ENCODE data around the gene DNAH3. TPM values are rescaled to one million over a fixed set of nuclear protein-coding genes. Genes with fewer than 3 reads are reported as not detected.

The DNAH3 gene
- total RNA-seq, 1 donor = not detected

DNA sequence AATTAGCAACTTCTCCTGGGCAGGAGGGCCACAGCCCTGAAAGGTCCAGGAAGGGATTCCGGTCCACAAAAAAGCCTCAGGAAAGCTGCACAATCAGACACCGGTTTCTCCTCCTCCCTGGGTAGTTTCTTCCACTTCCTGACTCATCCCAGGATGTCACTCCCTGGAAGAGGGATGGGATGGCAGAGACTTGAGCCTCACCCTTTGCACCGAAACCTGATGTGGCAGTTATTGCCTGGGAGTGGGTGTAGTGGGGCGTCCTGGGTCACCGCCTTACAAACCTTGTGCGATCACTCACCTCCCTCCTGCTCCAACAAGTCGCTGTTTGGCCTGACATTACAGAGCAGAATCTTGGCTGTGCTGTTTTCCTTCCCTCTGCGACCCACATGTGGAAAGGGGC is 179.2 kb downstream of the DNAH3 start:
- Histone ChIP-seq H3K27me3 (ENCODE audit: insufficient read depth, low read length) (no peaks in the 10 kb centered on the region), H3K27ac (ENCODE audit: low read depth, low read length) (no peak overlapping the region), H3K4me1 (ENCODE audit: insufficient read depth, low read length) (no peaks in the 10 kb centered on the region), H3K9me3 (ENCODE audit: low read depth, low read length) (no peaks in the 10 kb centered on the region), H2AFZ (ENCODE audit: low read length) (no peak overlapping the region), H3K4me3 (ENCODE audit: insufficient read depth, low read length) (no peak overlapping the region), H3K4me2 (ENCODE audit: insufficient read depth, low read length) (no peak overlapping the region), H3K79me2 (ENCODE audit: insufficient read depth, low read length) (no peaks in the 10 kb centered on the region), H3K36me3 (ENCODE audit: insufficient read depth, low read length) (no peaks in the 10 kb centered on the region), H4K20me1 (ENCODE audit: insufficient read depth, low read length) (no peaks in the 10 kb centered on the region)
- DNase-seq (ENCODE audit: insufficient read length, low spot score, missing footprints) = no peak
- TF ChIP-seq, protein P1, sequence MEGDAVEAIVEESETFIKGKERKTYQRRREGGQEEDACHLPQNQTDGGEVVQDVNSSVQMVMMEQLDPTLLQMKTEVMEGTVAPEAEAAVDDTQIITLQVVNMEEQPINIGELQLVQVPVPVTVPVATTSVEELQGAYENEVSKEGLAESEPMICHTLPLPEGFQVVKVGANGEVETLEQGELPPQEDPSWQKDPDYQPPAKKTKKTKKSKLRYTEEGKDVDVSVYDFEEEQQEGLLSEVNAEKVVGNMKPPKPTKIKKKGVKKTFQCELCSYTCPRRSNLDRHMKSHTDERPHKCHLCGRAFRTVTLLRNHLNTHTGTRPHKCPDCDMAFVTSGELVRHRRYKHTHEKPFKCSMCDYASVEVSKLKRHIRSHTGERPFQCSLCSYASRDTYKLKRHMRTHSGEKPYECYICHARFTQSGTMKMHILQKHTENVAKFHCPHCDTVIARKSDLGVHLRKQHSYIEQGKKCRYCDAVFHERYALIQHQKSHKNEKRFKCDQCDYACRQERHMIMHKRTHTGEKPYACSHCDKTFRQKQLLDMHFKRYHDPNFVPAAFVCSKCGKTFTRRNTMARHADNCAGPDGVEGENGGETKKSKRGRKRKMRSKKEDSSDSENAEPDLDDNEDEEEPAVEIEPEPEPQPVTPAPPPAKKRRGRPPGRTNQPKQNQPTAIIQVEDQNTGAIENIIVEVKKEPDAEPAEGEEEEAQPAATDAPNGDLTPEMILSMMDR (IDR thresholded peaks at IDR 0.05; ENCODE audit: extremely low read depth, low read depth, low read length) = no peak

DNA sequence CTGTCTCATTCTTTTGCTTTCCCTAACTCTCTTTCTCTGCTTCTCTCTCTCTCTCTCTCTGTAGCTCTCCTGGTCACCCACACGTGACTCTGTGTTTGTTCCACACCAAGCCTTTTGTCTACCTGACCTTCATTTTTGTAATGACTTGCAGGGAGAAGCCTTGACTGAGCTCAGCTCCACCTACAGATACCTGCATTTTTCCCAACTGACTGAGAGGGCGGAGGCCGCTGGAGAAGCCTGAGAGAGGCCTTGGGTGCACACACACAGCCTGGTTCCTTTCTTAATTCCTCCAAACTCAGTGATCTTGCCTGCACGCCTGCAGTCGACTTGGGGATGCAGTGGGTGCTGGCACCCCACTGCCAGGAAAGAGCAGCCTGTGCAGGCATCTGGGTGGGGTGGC is 181.3 kb downstream of the DNAH3 start:
- no peaks in the 10 kb centered on the region for H3K36me3 ChIP-seq (ENCODE audit: insufficient read depth, low read length)
- no peak overlapping the region for H2AFZ ChIP-seq (ENCODE audit: low read length)
- H3K4me3 ChIP-seq (ENCODE audit: insufficient read depth, low read length) = no peak overlapping the region
- DNase-seq (ENCODE audit: insufficient read length, low spot score, missing footprints) = no peak
- H3K27ac ChIP-seq (ENCODE audit: low read depth, low read length) = no peak overlapping the region
- H3K9me3 ChIP-seq (ENCODE audit: low read depth, low read length) = no peaks in the 10 kb centered on the region
- H3K27me3 ChIP-seq (ENCODE audit: insufficient read depth, low read length) = no peaks in the 10 kb centered on the region
- H3K4me1 ChIP-seq (ENCODE audit: insufficient read depth, low read length) = no peaks in the 10 kb centered on the region
- no peaks in the 10 kb centered on the region for H3K79me2 ChIP-seq (ENCODE audit: insufficient read depth, low read length)
- H3K4me2 ChIP-seq (ENCODE audit: insufficient read depth, low read length) = no peak overlapping the region
- H4K20me1 ChIP-seq (ENCODE audit: insufficient read depth, low read length) = no peaks in the 10 kb centered on the region
- TF ChIP-seq, protein P1 (IDR thresholded peaks at IDR 0.05; ENCODE audit: extremely low read depth, low read depth, low read length) = no peak

DNA sequence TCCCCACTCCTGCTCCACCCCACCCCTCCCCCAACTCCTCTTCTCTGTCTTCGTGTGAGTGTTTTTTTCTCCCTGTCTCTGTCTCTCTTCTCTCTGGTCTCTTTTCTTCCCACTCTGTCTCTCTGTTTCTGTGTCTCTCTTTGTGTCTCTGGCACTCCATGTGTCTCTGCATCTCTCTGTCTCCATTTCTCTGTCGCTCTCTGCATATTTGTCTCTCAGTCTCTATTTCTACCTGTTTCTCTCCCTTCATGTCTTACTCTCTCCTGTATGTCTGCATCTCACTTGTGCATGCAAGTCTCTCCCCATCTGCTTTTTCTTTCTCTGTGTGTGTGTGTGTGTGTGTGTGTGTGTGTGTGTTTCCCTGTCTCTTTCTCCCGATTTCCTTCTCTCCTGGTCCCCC is 181.9 kb downstream of the DNAH3 start:
- TF ChIP-seq, protein P1 (IDR thresholded peaks at IDR 0.05; ENCODE audit: extremely low read depth, low read depth, low read length) = no peak
- no peaks in the 10 kb centered on the region for H3K36me3 ChIP-seq (ENCODE audit: insufficient read depth, low read length)
- no peak overlapping the region for H3K27ac ChIP-seq (ENCODE audit: low read depth, low read length)
- H3K79me2 ChIP-seq (ENCODE audit: insufficient read depth, low read length) = no peaks in the 10 kb centered on the region
- H2AFZ ChIP-seq (ENCODE audit: low read length) = no peak overlapping the region
- no peak overlapping the region for H3K4me2 ChIP-seq (ENCODE audit: insufficient read depth, low read length)
- no peaks in the 10 kb centered on the region for H3K9me3 ChIP-seq (ENCODE audit: low read depth, low read length)
- H3K4me3 ChIP-seq (ENCODE audit: insufficient read depth, low read length) = no peak overlapping the region
- no peaks in the 10 kb centered on the region for H3K4me1 ChIP-seq (ENCODE audit: insufficient read depth, low read length)
- no peak for DNase-seq (ENCODE audit: insufficient read length, low spot score, missing footprints)
- no peaks in the 10 kb centered on the region for H3K27me3 ChIP-seq (ENCODE audit: insufficient read depth, low read length)
- no peaks in the 10 kb centered on the region for H4K20me1 ChIP-seq (ENCODE audit: insufficient read depth, low read length)

DNA sequence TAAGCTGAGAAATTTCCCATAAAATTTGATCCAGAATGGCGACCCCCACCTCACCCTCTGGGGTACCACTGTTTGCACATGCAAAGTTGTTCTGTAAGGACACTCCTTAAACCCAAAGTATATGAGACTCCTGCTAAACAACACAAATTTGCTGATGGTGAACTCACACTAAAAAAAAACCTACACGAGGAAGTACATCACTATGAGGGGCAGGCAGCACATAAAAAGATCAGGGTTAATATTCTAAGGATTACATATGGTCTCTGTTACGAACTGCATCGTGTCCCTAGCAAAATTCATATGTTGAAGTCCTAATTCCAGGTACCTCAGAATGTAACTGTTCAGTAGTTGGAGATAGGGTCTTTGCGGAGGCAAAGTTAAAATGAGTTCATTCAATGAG is 189.7 kb downstream of the DNAH3 start:
- no peaks in the 10 kb centered on the region for H3K36me3 ChIP-seq (ENCODE audit: insufficient read depth, low read length)
- DNase-seq (ENCODE audit: insufficient read length, low spot score, missing footprints) = no peak
- TF ChIP-seq, protein P1 (IDR thresholded peaks at IDR 0.05; ENCODE audit: extremely low read depth, low read depth, low read length) = no peak
- H3K4me1 ChIP-seq (ENCODE audit: insufficient read depth, low read length) = no peaks in the 10 kb centered on the region
- no peak overlapping the region for H3K27ac ChIP-seq (ENCODE audit: low read depth, low read length)
- H3K79me2 ChIP-seq (ENCODE audit: insufficient read depth, low read length) = no peaks in the 10 kb centered on the region
- no peak overlapping the region for H3K4me3 ChIP-seq (ENCODE audit: insufficient read depth, low read length)
- no peaks in the 10 kb centered on the region for H4K20me1 ChIP-seq (ENCODE audit: insufficient read depth, low read length)
- H2AFZ ChIP-seq (ENCODE audit: low read length) = no peak overlapping the region
- H3K9me3 ChIP-seq (ENCODE audit: low read depth, low read length) = no peaks in the 10 kb centered on the region
- no peaks in the 10 kb centered on the region for H3K27me3 ChIP-seq (ENCODE audit: insufficient read depth, low read length)
- H3K4me2 ChIP-seq (ENCODE audit: insufficient read depth, low read length) = no peak overlapping the region

Data from osteoblast (primary cell).